ENCODE results near the gene ATG4D. TPM values are rescaled to one million over a fixed set of nuclear protein-coding genes. Genes with fewer than 3 reads are reported as not detected.

Gene ATG4D
- total and polyA plus RNA-seq, 7 donors, result 11.4 to 82.5 (median 25.5) TPM

DNA sequence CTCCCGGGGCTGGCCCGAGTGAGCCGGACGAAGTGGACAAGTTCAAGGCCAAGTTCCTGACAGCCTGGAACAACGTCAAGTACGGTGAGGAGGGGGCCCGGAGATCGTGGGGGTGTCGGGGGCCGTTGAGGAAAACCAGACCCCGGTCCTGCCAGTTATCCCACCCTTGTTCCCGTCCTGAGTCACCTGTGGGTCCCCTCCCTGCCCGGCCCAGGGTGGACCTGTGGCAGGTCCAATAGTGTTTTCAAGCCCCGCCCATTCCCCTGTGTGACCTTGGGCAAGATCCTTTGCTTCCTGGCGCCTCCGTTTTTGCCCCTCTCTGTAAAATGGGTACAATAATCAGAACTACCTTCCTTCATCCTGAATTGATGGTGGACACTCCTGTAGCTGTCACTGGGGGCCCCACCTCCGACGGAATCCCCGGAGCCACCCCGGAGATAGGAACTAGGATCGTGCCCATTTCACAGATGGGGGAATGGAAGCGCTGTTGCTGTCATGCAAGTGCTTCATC lies 593 bp downstream of the ATG4D start:
- intact Hi-C loops (cut with DNase I), result loop anchor here (5.0 kb wide), 1 partner anchor 42 kb away; the partner anchor contains the start of gene KEAP1
- no peak for DNase-seq
- H3K27ac ChIP-seq, result peak overlapping the region; percentile 87 to 95 (median 88)
- H3K36me3 ChIP-seq, result peaks cover 6 to 29% (median 14%) of the 10 kb centered on the region in 4 donors
- H3K4me3 ChIP-seq, result peak overlapping the region; percentile 74 to 97 (median 90)
- no peaks in the 10 kb centered on the region for H3K27me3 ChIP-seq
- TF ChIP-seq POLR2AphosphoS5 (IDR thresholded peaks at IDR 0.05) (no peak), POLR2A (IDR thresholded peaks at IDR 0.05) (no peak), EP300 (IDR thresholded peaks at IDR 0.05) (no peak)
- TF ChIP-seq, protein P1, sequence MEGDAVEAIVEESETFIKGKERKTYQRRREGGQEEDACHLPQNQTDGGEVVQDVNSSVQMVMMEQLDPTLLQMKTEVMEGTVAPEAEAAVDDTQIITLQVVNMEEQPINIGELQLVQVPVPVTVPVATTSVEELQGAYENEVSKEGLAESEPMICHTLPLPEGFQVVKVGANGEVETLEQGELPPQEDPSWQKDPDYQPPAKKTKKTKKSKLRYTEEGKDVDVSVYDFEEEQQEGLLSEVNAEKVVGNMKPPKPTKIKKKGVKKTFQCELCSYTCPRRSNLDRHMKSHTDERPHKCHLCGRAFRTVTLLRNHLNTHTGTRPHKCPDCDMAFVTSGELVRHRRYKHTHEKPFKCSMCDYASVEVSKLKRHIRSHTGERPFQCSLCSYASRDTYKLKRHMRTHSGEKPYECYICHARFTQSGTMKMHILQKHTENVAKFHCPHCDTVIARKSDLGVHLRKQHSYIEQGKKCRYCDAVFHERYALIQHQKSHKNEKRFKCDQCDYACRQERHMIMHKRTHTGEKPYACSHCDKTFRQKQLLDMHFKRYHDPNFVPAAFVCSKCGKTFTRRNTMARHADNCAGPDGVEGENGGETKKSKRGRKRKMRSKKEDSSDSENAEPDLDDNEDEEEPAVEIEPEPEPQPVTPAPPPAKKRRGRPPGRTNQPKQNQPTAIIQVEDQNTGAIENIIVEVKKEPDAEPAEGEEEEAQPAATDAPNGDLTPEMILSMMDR (IDR thresholded peaks at IDR 0.05), result no peak
- 13 to 22% methylated on average over 22 of the region's 22 CpGs for WGBS, 2 donors
- peaks cover 0 to 24% (median 21%) of the 10 kb centered on the region in 4 donors for H3K4me1 ChIP-seq
- H3K9me3 ChIP-seq, result no peaks in the 10 kb centered on the region

DNA sequence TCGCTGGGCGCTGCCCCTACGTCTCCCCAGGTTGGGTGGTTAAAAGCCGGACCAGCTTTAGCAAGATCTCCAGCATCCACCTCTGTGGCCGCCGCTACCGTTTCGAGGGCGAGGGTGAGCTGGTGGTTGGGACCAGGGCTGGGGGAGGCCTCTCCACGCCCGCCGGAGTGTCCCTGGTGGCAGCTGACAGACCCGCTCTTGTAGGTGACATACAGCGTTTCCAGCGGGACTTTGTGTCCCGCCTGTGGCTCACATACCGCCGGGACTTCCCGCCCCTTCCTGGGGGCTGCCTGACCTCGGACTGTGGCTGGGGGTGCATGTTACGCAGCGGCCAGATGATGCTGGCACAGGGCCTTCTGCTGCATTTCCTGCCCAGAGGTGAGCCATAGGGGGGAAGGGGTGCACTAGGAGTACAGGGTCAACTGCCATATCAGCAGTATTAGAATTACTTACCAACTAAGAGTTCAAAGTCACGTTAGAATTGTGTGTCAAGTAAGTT lies 1.1 kb downstream of the ATG4D start:
- H3K27me3 ChIP-seq, result no peaks in the 10 kb centered on the region
- TF ChIP-seq, protein P1 (IDR thresholded peaks at IDR 0.05), result no peak
- H3K4me1 ChIP-seq, result peaks cover 0 to 24% (median 21%) of the 10 kb centered on the region in 4 donors
- H3K9me3 ChIP-seq, result no peaks in the 10 kb centered on the region
- intact Hi-C loops (cut with DNase I), result loop anchor here (5.0 kb wide), 1 partner anchor 43 kb away; the partner anchor contains the start of gene KEAP1
- no peak for DNase-seq
- H3K4me3 ChIP-seq, result peak overlapping the region; percentile 74 to 97 (median 90)
- peaks cover 7 to 34% (median 19%) of the 10 kb centered on the region in 4 donors for H3K36me3 ChIP-seq
- 37 to 60% methylated on average over 23 of the region's 23 CpGs for WGBS, 2 donors
- peak overlapping the region; percentile 87 to 95 (median 88) for H3K27ac ChIP-seq

DNA sequence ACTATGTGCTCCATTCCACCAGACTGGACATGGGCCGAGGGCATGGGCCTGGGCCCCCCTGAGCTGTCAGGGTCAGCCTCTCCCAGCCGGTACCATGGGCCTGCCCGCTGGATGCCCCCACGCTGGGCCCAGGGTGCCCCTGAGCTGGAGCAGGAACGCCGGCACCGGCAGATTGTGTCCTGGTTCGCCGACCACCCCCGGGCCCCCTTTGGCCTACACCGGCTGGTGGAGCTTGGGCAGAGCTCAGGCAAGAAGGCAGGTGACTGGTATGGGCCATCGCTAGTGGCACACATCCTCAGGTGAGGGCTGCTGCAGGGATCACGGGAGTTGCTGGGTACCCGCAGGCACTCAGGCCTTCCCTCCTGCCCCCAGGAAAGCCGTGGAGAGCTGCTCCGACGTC lies 3.1 kb downstream of the ATG4D start:
- H3K27me3 ChIP-seq, result no peaks in the 10 kb centered on the region

DNA sequence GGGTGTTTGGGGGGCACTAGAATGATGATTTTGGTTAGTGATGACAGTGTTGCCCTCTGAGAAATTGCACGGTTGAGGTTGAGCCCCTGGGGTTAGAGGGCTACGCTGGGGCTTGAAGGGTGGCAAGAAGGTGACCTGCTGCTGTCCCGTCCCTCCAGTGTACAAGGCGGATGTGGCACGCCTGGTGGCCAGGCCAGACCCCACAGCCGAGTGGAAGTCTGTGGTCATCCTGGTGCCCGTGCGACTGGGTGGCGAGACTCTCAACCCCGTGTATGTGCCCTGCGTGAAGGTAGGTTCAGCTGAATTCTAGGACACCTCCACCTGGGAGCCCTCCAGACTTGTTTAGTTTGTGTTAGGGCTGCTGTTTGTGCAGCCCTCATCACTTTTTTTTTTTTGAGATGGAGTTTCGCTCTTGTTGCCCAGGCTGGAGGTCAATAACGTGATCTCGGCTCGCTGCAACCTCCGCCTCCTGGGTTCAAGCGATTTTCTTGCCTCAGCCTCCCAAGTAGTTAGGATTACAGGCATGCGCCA lies 5.1 kb downstream of the ATG4D start:
- WGBS, 2 donors, result 97% methylated on average over 18 of the region's 18 CpGs
- intact Hi-C loops (cut with DNase I), result no loop called here
- no peak overlapping the region for H3K4me3 ChIP-seq
- no peak overlapping the region for H3K27ac ChIP-seq
- no peaks in the 10 kb centered on the region for H3K27me3 ChIP-seq
- TF ChIP-seq POLR2A (IDR thresholded peaks at IDR 0.05), result no peak
- no peak for TF ChIP-seq EP300 (IDR thresholded peaks at IDR 0.05)
- TF ChIP-seq, protein P1 (IDR thresholded peaks at IDR 0.05), result no peak
- no peak for TF ChIP-seq POLR2AphosphoS5 (IDR thresholded peaks at IDR 0.05)
- no peaks in the 10 kb centered on the region for H3K9me3 ChIP-seq
- no peak for DNase-seq
- H3K36me3 ChIP-seq, result peaks cover 17 to 74% (median 47%) of the 10 kb centered on the region in 4 donors
- peaks cover 0 to 18% (median 17%) of the 10 kb centered on the region in 4 donors for H3K4me1 ChIP-seq

More for the DNA sequence above, 3.1 kb downstream of the ATG4D start:
- TF ChIP-seq POLR2A (IDR thresholded peaks at IDR 0.05) (no peak), EP300 (IDR thresholded peaks at IDR 0.05) (no peak)
- TF ChIP-seq, protein P1 (IDR thresholded peaks at IDR 0.05), result no peak
- DNase-seq, result no peak
- Histone ChIP-seq H3K4me1 (peaks cover 0 to 24% (median 21%) of the 10 kb centered on the region in 4 donors), H3K27ac (no peak overlapping the region), H3K9me3 (no peaks in the 10 kb centered on the region), H3K36me3 (peaks cover 14 to 54% (median 27%) of the 10 kb centered on the region in 4 donors), H3K4me3 (no peak overlapping the region)
- intact Hi-C loops (cut with DNase I), result no loop called here
- whole genome bisulfite sequencing, 2 donors, result 93 to 96% methylated on average over 17 of the region's 17 CpGs

All from sigmoid colon (tissue), 7 donors.